Hair follicle dermal papilla cell (primary cell): ENCODE data around the gene UBE2J1. TPM values are rescaled to one million over a fixed set of nuclear protein-coding genes. Genes with fewer than 3 reads are reported as not detected.

Source experiments
- total RNA-seq: library from RNA; depleted of rRNA; stranded (reverse); fragments of >200 nt; gene quantifications from 2 replicates; pipeline ENCODE4 v1.2.3, GENCODE V29; 2012

UBE2J1 gene, protein sequence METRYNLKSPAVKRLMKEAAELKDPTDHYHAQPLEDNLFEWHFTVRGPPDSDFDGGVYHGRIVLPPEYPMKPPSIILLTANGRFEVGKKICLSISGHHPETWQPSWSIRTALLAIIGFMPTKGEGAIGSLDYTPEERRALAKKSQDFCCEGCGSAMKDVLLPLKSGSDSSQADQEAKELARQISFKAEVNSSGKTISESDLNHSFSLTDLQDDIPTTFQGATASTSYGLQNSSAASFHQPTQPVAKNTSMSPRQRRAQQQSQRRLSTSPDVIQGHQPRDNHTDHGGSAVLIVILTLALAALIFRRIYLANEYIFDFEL
- 41.2 and 46.6 TPM in 2 replicates for total RNA-seq

DNA sequence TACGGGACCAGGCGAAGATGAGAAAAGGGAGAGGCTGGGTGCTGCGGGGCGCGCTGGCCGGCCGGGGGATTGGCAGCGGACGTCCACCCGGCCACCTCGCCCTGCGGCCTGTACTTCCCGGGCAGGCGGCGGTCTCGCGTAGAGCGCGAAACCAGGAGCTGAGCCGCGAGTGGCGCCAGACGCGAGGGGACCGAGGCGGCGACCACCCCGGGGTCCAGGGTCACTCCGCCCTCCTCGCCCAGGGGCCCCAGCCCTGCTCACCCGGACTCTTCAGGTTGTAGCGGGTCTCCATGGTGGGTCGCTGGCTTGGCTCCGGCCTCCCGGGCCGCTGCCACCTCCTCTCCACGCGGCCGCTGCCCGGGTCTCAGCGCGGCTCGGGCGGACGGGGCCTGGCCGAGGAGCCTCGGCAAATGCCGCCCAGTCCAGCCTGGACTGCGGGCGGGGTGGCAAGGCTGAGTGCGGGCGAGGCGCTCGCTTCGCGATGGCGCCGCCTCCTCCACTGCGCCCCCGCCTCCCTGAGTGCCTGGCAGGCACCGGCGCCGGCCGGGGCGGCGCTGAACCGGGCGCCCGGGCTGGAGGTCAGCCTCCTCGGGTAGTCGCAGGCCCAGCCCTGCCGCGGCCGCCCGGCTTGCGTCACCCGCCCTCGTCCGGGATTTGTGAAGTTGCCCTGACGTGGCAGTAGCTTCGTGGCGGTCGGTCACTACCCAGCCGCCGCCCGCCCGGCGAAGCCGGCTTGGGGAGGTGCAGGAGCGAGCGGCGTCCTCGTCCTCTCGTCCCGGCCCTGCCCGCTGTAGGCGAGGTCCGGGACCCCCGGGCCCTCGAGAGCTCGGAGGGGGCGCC is at the start of gene UBE2J1:
Gene UBE2J1, minus strand, starts transcription at position 445 of the 840 bp plus-strand sequence. Its CDS starts 153 bp downstream, at position 292.

GRCh38 chr6:89315249-89315885 is 37.2 kb downstream of the UBE2J1 start, which contains the start of gene GABRR2:
GABRR2 (minus strand) TSS chr6:89315299; CDS start chr6:89315165, 134 bp downstream.

Other genes starting within 250 kb of the UBE2J1 start
- gene SRSF12, start 234.7 kb downstream of the UBE2J1 start, total RNA-seq, result 0.32 and 0.36 TPM in 2 replicates
- 6.9 and 7.5 TPM in 2 replicates for gene PM20D2, start 206.7 kb downstream of the UBE2J1 start, total RNA-seq
- not detected in 2 replicates for gene GABRR1, start 135.4 kb downstream of the UBE2J1 start, total RNA-seq
- 0.16 TPM in 1 of 2 replicates, not detected in the other for gene GABRR2, start 37.4 kb downstream of the UBE2J1 start, total RNA-seq
- 1.5 and 1.6 TPM in 2 replicates for gene RRAGD, start 59.6 kb upstream of the UBE2J1 start, total RNA-seq
- gene ANKRD6, start 80.4 kb upstream of the UBE2J1 start, total RNA-seq, result 8.1 and 9.4 TPM in 2 replicates